Esophagus squamous epithelium (tissue), 5 donors: ENCODE measurements around the gene FAM156B. TPM values are rescaled to one million over a fixed set of nuclear protein-coding genes. Genes with fewer than 3 reads are reported as not detected.
"Not testable (repeated sequence)": the region's sequence is repeated elsewhere in the genome, so short reads cannot be mapped to it uniquely, and the experiment has no call there.

Source experiments
- DNase-seq: peaks from one replicate; lab custom pipeline; 2025; lab: John Stamatoyannopoulos, UW
- H3K27ac ChIP-seq, 4 donors: fragments of 200-600 bp; sonication (generic); one replicate each; pipeline ENCODE4 v1.5.1; 2016 to 2019; ENCODE audit warnings: mild to moderate bottlenecking in 1 of 4
- H3K27me3 ChIP-seq, 4 donors: fragments of 200-600 bp; sonication (generic); 1 replicate in 3 of 4; 2 replicates in 1 of 4; pipeline versions ENCODE4 v1.5.1 to v1.6.0; 2017 to 2021; ENCODE audit warnings: antibody characterized with exemption in 1 of 4
- H3K36me3 ChIP-seq, 3 donors: fragments of 200-600 bp; sonication (generic); one replicate each; pipeline ENCODE4 v1.5.1; 2016 to 2019
- H3K4me1 ChIP-seq, 3 donors: fragments of 200-600 bp; sonication (generic); one replicate each; pipeline ENCODE4 v1.5.1; 2017 to 2019
- H3K4me3 ChIP-seq, 4 donors: fragments of 200-600 bp; sonication (generic); 1 replicate in 3 of 4; 2 replicates in 1 of 4; pipeline ENCODE4 v1.5.1; 2016 to 2019; ENCODE audit warnings: mild to moderate bottlenecking in 2 of 4, moderate library complexity in 1 of 4
- H3K9me3 ChIP-seq, 3 donors: fragments of 200-600 bp; sonication (generic); one replicate each; pipeline ENCODE4 v1.5.1; 2016 to 2019
- POLR2A ChIP-seq, 4 donors: fragments of 450-650 bp; IDR thresholded peaks; one replicate each; pipeline ENCODE4 v1.6.1; 2017; ENCODE audit warnings: antibody characterized with exemption in 4 of 4, mild to moderate bottlenecking in 4 of 4, moderate library complexity in 3 of 4
- WGBS, 2 donors: methylation state at CpG; one replicate each; pipeline ENCODE4 v1.1.5; 2018; 5-methylcytosine and 5-hydroxymethylcytosine counted together
- intact Hi-C: fragments of 100-400 bp; cut with DNase I; formaldehyde crosslinking; loops from one replicate; pipeline ENCODE4 v1.15.0; 2022
- total RNA-seq, 4 donors: library from RNA; depleted of rRNA; stranded (reverse); fragments of >200 nt; gene quantifications; one replicate each; pipeline ENCODE4 v1.1.0, GENCODE V29; 2016
- TF ChIP-seq, protein P1 (sequence below), 6 experiments: fragments of 450-650 bp in 4 of 6; fragments of 200-600 bp in 2 of 6; sonication (generic) in 2 of 6; IDR thresholded peaks; one replicate each; pipeline ENCODE4 v1.5.1; 2016 to 2019; ENCODE audit warnings: antibody characterized with exemption in 6 of 6, mild to moderate bottlenecking in 4 of 6, moderate library complexity in 4 of 6
- donor health status: DM: yes; HTN: yes; CAD: no.

FAM156B gene
- total RNA-seq, 4 donors from 2014 or later, result 6.2 to 23.8 (median 11.1) TPM

DNA sequence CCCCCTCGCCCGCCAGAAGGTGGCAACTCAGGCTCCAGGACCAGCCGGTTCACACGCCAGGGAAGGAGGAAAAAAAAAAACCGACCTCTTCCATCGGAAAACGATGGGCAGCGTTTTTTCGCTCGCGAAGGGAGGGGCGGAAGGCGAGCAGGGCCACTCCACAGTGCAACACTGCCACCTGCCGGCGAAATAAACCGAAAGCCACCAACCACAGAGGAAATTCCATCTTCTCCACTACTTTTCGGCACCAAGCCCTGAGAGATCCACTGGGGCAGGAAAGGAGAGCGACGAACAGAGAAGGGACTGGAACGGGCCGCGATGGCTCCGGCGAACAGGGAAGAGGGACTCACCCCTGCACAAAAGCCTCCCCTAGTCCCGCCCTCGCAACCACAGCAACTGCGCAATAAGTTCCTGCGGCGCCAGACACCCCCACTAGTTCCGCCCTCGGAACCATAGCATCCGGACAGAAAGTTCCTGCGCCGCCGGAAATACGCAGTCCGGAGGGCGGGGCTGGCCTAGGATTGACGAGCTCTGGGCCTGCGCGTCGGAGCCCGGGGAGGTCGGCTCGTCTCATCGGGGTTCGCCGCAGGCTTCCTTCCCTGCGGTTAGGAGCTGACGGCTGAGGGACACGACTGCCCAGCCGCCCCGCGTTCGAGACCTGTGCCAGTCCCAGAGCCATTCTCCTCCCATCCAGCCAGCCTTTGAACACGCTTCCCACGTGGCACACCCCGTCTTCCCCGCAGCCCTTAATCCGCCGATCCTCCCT is 37.8 kb downstream of the FAM156B start:
- peak overlapping the region; percentile 47 to 80 (median 56) for H3K4me3 ChIP-seq
- H3K4me1 ChIP-seq, result peaks cover 4 to 8% (median 5%) of the 10 kb centered on the region in 3 donors
- peak in 3 of 4 donors; percentile 56 to 81 (median 73) for TF ChIP-seq POLR2A (IDR thresholded peaks at IDR 0.05)
- TF ChIP-seq, protein P1, sequence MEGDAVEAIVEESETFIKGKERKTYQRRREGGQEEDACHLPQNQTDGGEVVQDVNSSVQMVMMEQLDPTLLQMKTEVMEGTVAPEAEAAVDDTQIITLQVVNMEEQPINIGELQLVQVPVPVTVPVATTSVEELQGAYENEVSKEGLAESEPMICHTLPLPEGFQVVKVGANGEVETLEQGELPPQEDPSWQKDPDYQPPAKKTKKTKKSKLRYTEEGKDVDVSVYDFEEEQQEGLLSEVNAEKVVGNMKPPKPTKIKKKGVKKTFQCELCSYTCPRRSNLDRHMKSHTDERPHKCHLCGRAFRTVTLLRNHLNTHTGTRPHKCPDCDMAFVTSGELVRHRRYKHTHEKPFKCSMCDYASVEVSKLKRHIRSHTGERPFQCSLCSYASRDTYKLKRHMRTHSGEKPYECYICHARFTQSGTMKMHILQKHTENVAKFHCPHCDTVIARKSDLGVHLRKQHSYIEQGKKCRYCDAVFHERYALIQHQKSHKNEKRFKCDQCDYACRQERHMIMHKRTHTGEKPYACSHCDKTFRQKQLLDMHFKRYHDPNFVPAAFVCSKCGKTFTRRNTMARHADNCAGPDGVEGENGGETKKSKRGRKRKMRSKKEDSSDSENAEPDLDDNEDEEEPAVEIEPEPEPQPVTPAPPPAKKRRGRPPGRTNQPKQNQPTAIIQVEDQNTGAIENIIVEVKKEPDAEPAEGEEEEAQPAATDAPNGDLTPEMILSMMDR (IDR thresholded peaks at IDR 0.05), result peak; percentile 82 to 98 (median 94)
- H3K27ac ChIP-seq, result peak overlapping the region; percentile 91 to 98 (median 93)
- H3K27me3 ChIP-seq, result no peaks in the 10 kb centered on the region
- intact Hi-C loops, result no loop called here
- no peaks in the 10 kb centered on the region for H3K9me3 ChIP-seq
- 0% methylated on average over 19 of the region's 61 CpGs; no CpG with 5 or more reads in 1 of the 2 donors for WGBS, 2 donors
- peak; percentile 89 for DNase-seq
- H3K36me3 ChIP-seq, result no peaks in the 10 kb centered on the region

DNA sequence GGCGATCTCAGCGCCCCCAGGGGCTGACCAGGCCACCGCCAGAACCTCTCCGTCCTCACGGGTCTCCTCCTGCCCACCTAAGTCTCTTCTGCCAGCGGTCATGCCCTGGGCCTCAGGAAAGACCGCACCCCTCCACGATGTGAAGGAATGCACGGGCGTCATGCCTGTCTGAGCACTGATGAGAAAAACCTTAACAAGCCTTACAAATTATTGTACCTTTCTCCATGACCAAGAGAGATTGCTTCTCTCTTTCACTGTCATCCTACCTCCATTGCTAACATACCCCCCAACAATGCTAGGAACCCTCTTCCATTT is 38.3 kb downstream of the FAM156B start:
- H3K4me1 ChIP-seq, intact Hi-C loops, DNase-seq, H3K9me3 ChIP-seq, H3K36me3 ChIP-seq, H3K27me3 ChIP-seq: not testable (repeated sequence)
- Histone ChIP-seq H3K27ac (peak overlapping the region; percentile 91 to 98 (median 93)), H3K4me3 (peak overlapping the region; percentile 47 to 80 (median 56))
- WGBS, 2 donors, result 1% methylated on average over 9 of the region's 10 CpGs; no CpG with 5 or more reads in 1 of the 2 donors

DNA sequence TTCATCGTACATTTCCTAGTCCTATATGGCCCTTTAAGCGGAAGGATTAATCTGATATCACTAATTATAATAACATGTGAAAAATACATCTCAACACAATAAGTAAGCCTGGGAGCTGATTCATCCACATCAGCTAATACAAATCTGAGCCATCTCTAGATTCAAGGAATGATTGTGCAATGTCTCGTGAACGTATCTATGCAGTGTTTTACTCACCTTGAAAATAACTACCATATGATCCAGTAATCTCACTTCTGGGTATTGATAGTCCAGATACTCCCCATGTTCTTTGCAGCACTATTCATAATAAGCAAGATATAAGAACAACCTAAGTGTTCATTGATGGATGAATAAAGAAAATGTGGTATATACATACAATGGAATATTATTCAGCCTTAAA is 43.6 kb downstream of the FAM156B start:
- H3K9me3 ChIP-seq, H3K27ac ChIP-seq, H3K36me3 ChIP-seq, DNase-seq, intact Hi-C loops, H3K27me3 ChIP-seq, H3K4me3 ChIP-seq, H3K4me1 ChIP-seq: not testable (repeated sequence)
- no CpG with 5 or more reads among the region's 4 CpGs for WGBS, 2 donors

DNA sequence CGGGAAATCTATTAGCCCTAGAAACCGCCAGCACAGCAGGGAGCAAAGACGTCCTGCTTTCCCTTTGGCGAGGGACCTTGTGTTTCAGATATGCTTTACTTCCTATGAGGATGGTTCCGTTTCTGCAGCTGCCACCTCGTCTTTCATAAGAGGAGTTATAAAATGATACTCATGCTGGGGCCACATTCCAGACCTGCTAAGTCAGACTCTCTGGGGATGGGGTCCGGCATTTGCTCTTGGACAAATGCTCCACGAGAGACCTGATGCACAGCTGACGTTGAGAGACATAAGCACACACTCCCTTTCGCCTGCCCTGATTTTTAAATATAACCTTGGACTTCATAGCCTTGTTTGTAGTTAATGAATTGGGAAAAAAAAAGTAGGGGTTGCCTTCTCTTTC is 44.6 kb downstream of the FAM156B start:
- H3K27ac ChIP-seq, H3K27me3 ChIP-seq, H3K36me3 ChIP-seq, DNase-seq, H3K4me3 ChIP-seq, H3K9me3 ChIP-seq, H3K4me1 ChIP-seq, intact Hi-C loops: not testable (repeated sequence)
- no CpG with 5 or more reads among the region's 10 CpGs for WGBS, 2 donors

DNA sequence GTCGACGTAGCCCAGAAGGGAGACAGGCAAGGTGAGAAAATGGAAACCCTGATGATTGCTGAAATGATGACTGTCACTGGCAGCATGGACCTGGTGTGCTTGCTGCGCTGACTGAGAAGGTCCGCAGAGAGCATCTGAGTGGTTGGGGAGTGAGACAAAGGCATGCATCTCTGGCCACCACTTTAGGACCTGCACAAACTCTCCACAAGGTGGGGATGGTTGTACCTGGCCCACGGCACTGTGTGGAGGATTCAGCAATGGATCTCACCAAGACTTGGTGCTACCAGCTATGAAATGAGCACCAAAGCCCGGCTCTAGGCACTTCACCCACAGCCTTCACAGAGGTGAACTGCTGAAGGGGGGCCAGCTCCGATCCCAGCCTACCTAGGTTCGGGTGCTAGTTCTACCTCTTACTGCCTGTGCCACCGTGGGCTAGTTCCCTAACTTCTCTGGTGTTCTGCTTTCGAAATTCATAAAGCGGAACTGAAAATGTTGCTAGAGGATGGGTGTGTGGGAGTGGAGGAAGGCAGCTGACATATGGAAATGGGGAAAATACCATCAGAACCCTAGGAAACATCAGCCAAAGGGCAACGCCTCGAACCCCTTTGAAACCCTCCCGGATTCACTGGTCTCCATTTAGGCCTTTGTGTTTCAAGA is 48.8 kb downstream of the FAM156B start:
- H3K4me3 ChIP-seq, H3K9me3 ChIP-seq, H3K4me1 ChIP-seq, H3K27me3 ChIP-seq, H3K36me3 ChIP-seq, DNase-seq, H3K27ac ChIP-seq, intact Hi-C loops: not testable (repeated sequence)
- WGBS, 2 donors, result no CpG with 5 or more reads among the region's 14 CpGs

DNA sequence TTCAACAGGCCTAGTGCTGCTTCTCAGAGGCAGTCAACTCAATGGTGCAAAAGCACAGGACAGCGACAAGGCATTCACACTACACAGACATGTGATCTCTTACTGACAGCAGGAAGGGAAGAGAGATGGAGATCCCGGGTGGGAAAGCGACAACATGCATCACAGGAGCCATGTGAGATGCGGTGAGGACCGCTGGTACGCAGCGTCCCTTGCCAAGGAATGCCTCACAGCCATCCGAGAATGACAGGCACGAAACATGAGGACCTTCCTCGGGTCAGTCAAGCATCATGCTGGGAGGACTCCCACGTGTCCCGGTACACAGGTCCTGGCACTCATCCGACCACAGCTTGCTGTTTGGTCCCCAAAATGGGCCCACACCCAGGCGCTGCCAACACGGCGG is 50.4 kb downstream of the FAM156B start:
- H3K4me1 ChIP-seq, H3K27me3 ChIP-seq, DNase-seq, H3K27ac ChIP-seq, H3K36me3 ChIP-seq, intact Hi-C loops, H3K9me3 ChIP-seq, H3K4me3 ChIP-seq: not testable (repeated sequence)
- WGBS, 2 donors, result no CpG with 5 or more reads among the region's 16 CpGs

DNA sequence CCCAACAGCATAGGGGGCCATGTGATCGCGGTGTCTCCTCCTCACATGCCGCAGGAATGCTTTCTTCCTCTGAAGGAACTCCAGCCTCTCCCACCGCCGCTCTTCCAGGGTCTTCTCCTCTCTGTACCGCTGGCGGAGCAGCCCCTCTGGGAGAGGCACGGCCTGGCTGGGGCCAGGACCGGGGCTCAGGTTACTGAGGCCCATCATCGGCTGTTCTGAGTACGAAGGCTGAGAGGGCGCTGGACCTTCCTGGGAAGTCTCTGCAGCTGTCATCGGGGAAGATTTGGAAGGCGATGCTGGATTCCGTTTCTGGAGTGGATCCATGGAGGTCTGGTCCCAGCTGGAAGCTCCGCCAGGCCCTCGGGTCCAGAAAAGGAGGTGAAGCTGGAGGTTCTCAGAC is 51.1 kb downstream of the FAM156B start:
- H3K36me3 ChIP-seq, H3K27me3 ChIP-seq, H3K4me1 ChIP-seq, DNase-seq, intact Hi-C loops, H3K4me3 ChIP-seq, H3K27ac ChIP-seq, H3K9me3 ChIP-seq: not testable (repeated sequence)
- no CpG with 5 or more reads among the region's 17 CpGs for WGBS, 2 donors

DNA sequence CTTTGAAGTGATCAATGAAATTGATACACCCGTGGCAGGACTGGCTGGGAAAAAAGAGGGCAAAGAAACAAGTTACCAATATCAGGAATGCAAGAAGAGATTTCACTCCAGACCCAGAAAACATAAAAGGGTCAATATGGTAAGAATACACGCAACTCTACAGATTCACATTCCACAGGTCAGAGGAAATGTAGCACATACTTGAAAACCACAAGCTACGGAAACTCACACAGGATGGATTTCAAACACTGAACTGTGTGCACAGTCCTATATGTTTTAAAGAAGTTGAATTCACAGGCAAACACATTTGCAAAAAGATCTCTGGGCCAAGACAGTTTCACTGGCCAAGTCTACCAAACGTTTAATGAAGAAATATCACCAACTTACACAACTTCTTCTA is 52.2 kb downstream of the FAM156B start:
- H3K27me3 ChIP-seq, H3K27ac ChIP-seq, DNase-seq, H3K36me3 ChIP-seq, H3K4me1 ChIP-seq, intact Hi-C loops, H3K9me3 ChIP-seq, H3K4me3 ChIP-seq: not testable (repeated sequence)
- WGBS, 2 donors, result no CpG with 5 or more reads among the region's 4 CpGs

DNA sequence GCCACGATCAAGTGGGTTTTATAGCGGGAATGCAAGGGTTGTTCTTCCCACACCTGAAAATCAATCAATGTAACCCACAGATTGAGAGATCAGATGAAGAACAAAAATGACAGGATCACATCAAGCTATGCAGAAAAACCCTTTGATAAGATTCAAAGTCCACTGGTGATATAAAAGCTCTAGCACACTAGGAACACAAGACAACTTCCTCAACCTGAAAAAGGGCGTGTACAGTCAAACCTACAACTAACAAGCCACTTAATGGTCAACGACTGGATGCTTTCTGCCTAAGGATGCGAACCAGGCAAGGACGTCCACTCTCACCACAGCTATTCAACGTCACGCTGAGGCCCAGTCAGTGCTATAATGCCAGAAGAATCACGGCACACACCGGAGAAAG is 52.8 kb downstream of the FAM156B start:
- intact Hi-C loops, H3K27me3 ChIP-seq, H3K27ac ChIP-seq, H3K4me1 ChIP-seq, H3K9me3 ChIP-seq, H3K4me3 ChIP-seq, DNase-seq, H3K36me3 ChIP-seq: not testable (repeated sequence)
- WGBS, 2 donors, result no CpG with 5 or more reads among the region's 10 CpGs

Other genes starting within 250 kb of the FAM156B start
- gene SSX7, start 242.4 kb upstream of the FAM156B start, total RNA-seq, result not detected
- not detected for gene SSX2, start 190.2 kb upstream of the FAM156B start, total RNA-seq
- not detected for gene SSX2B, start 146.1 kb upstream of the FAM156B start, total RNA-seq
- gene SPANXN5, start 99.9 kb upstream of the FAM156B start, total RNA-seq, result not detected
- gene XAGE5, start 86.0 kb upstream of the FAM156B start, total RNA-seq, result not detected
- gene XAGE3, start 29.2 kb upstream of the FAM156B start, total RNA-seq, result not detected
- 10 to 100 TPM in 2 of 4 donors, 1 to 10 TPM in 2; 2.9 to 13.3 (median 9.7) TPM for gene FAM156A, start 61.2 kb downstream of the FAM156B start, total RNA-seq
- under 1 TPM in 3 of 4 donors, not detected in 1; 0.09 to 0.57 (median 0.18) TPM for gene GPR173, start 151.5 kb downstream of the FAM156B start, total RNA-seq
- 10 to 100 TPM in 1 of 4 donors, 1 to 10 TPM in 3; 4.4 to 40.1 (median 5.3) TPM for gene TSPYL2, start 185.0 kb downstream of the FAM156B start, total RNA-seq
- 10 to 100 TPM in 1 of 4 donors, 1 to 10 TPM in 3; 3.5 to 15.6 (median 5.3) TPM for gene KANTR, start 196.8 kb downstream of the FAM156B start, total RNA-seq